ENCODE data around the gene LARP7.
"Not testable (repeated sequence)": the region's sequence is repeated elsewhere in the genome, so short reads cannot be mapped to it uniquely, and the experiment has no call there.

Gene LARP7

DNA sequence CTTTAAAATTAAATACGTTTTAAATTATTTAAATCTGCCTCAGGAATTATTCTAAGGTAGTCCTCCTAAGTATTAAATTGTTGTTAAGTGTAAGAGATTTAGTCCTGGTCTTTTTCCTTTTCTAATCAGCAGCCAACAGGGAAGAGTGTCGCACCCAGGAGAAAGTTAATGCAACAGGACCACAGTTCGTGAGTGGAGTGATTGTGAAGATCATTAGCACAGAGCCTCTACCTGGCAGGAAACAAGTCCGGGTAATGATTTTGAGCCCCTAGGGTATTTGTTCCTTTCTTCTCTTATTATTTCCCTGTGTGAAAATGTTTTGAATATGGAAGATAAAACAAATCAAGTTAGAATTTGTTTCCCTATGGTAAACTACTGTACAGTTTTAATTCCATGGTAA is 13.4 kb downstream of the LARP7 start:
- no peak for DNase-seq (ENCODE audit: low read depth)

DNA sequence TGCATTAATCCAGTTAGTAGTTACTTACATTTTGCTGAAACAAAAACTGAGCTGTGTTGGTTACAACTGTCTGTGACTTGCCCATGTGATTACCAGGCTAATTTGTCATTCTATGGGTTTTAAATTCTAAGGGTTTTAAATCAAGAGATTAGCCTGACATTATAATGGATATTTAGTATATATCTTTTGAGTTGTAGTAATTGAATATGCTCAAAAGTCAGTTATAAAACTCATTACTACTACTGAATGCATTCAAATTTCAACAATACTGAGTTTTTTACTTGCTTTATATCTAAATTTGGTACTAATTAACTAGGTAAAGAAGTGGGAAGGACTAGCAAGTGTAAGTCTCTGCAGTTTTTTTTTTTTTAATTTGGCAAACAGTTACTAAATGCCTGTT is 14.7 kb downstream of the LARP7 start:
- no peak for DNase-seq (ENCODE audit: low read depth)

DNA sequence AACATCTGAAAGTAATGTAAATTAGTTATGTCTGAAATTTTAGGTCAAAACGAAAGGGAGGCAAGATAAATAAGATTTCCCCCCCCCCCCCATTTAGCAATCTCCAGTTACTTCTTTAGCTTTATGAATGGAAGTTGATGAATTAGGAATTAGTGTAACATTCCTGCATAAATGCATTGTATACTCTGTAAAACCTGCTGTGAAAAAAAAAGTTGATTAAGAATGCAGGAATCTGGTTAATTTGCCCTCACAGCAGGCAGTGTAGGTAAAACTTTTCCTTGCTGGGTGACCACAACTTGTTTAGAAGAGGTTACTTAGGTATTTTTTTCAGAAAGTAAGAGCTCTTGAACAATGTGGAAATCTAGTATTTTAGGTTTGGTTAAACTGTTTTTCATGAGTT is 15.3 kb downstream of the LARP7 start:
- no peak for DNase-seq (ENCODE audit: low read depth)

DNA sequence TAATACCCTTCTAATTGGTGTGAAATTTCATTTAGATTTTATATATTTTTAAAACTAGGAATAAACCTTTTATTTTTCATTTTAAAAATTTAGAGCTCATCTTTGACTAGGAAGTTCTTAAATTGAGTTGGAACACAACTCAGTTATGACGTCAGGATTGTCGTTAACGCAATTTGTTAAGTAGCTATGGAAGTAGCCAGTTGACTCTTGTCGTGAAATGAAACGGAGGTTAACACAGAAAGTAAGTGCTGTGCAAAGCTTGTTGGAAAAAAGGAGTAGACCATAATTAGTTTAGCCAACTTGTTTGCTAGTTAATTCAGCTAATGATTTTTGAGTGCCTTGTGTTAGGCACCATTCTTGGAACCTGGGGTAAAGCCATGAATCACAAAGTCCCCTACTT is 18.3 kb downstream of the LARP7 start:
- no peak for DNase-seq (ENCODE audit: low read depth)

DNA sequence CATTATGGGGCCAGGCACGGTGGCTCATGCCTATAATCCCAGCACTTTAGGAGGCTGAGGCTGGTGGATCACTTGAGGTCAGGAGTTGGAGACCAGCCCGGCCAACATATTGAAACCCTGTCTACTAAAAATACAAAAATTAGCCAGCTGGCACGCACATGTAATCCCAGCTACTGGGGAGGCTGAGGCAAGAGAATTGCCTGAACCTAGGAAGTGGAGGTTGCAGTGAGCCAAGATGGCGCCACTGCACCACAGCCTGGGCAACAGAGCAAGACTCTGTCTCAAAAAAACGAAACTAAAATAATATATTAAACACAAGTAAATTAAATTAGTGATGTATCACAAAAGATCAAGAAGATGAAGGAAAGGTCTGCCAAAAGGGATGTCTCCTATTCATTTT is 19.2 kb downstream of the LARP7 start:
- DNase-seq (ENCODE audit: low read depth) = not testable (repeated sequence)

DNA sequence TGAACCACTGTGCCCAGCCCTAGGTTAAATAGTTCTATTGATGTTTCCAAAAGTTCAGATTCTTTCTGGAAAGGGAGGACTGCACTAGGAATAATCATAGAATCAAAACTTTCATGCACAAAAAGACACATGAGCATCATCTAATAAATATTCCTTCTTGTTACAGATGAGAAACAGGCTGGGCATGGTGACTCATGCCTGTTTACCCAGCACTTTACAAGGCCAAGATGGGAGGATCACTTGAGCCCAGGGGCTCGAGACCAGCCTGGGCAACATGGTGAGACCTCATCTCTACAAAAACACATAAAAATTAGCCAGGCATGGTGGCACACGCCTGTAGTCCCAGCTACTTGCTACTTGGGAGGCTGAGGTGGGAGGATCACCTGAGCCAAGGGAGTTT is 27.7 kb downstream of the LARP7 start:
- no peak for DNase-seq (ENCODE audit: low read depth)

DNA sequence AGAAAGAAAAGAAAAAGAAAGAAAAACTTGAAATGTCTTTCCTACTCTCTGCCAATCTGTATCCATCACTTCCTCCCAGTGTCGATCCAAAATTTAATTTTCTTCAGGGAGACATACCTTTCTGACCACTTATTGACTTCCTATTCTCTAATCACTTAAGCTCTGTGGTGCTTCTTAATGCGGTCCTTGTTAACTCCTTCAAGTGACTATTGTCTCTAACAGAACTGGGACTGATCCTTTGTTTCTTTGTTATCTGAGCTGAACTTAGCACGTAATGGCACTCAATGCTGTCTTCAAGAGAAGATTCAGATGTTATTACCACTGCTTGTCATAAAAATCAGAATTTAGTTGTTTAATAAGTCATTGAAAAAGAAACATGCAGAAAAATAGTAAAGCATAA is 31.2 kb downstream of the LARP7 start:
- no peak for DNase-seq (ENCODE audit: low read depth)

DNA sequence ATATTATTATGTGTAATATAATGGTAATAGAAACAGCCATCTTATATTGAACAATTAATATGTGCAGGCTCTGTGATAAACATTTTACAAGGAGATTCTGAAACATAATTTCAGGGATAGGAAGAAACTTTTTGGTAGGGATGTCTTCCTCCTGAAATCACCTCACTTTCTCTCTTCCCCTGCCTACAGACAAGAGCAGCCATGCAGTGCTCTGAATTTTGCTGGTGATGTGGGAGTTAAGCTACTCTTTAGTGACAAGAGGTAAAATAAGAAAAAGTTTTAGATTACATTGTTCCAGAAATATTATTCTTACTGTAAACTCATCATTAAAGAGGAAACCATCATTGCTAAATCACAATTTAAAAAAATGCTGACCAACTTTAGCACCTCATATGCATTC is 36.1 kb downstream of the LARP7 start:
- DNase-seq (ENCODE audit: low read depth) = no peak

DNA sequence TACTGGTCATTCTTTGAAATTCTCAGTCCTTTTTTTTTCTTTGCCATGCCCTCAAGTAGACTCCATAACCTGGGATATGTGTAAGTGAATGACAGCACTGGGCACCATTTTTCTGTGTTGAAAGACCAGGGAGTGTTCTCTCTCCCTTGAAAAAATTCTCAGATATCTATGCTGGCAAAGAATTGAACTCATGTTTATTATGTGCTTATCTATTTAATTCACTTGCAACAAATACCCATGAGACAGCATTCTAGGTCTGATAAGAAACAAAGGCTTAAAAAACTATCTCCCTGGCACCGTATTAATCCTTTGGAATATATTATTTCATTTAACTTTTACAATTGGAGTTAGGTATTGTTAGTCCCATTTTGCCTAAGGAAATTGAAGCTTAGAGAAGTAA is 36.7 kb downstream of the LARP7 start:
- no peak for DNase-seq (ENCODE audit: low read depth)

DNA sequence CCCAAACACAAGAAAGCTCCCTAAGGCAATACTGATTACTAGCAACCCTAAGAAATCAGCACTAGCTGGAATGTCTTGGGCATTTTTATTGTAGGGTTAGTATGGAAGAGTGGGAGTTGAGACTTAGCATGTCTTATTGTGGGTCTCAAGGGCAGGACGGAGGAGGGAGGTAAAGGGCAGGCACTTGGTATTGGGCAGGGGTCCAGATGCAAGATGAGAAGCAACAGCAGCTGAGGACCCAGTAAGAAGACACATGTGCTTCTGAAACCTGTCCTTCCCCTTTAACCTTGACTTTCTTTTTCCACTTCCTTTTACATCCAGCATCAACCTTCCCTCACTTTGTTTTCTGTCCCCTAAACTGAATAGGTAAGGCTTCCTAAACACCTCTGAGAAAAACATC is 37.4 kb downstream of the LARP7 start:
- no peak for DNase-seq (ENCODE audit: low read depth)

DNA sequence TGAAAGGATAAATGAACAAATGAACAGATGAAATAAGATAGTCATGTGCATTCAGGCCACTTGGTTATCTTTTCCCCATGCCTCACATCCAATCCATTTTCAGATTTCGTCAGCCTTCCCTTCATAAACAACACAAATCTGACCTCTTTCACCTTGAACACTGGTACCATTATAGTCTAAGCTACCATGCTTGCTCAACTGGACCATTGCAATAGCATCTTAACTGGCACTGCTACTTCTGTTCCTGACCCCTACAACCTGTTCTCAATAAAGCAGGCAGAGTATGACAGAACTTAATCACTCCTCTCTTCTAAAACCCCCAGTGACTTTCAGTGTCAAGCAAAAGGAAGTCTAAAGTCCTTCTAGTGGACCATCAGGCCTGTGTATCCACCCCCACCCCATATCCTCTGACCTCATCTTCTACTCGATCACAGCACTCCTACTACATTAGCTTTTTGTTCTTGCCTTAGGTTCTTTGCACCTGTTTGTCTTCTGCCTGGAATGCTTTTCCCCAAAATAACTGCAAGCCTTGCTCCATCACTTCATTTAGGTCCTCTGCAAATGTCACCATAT is 40.7 kb downstream of the LARP7 start:
- DNase-seq (ENCODE audit: low read depth) = no peak

DNA sequence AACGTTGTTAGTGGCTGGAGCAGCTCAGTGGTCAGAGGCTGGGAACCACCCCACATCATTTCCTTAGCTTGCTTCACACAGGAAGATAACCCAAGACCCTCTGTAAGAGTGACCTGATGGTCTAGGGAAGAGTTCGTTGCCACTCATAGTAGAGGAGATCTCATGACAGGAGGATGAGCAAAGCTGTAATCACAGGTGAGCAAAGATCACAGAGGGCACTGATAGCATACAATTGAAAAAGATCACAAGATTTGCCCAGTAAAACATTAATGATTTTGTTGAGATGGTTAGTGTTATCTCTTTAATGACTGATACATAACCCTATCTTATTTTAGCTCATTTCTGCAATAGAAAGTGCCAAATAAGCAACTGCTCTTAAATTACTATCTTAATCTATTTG is 44.1 kb downstream of the LARP7 start:
- DNase-seq (ENCODE audit: low read depth) = no peak

DNA sequence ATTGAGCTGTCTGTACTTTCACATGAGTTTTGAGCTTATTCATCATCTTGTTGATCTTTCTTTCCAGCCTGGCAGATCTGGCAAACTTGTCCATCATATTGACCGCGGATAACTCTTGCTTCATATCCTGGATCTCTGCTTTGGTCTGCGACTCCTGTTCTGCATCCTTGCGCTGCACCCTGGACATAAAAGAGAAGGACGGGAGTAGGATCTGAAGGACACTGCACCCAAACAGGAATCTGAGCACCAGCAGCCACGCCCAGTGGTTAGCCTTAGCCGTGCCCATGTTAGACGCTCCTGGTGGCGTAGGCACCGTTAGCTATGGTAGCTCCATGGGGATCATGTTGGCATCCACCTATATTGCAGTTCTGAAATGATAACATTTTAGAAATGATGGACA is 56.6 kb downstream of the LARP7 start:
- DNase-seq (ENCODE audit: low read depth) = no peak

DNA sequence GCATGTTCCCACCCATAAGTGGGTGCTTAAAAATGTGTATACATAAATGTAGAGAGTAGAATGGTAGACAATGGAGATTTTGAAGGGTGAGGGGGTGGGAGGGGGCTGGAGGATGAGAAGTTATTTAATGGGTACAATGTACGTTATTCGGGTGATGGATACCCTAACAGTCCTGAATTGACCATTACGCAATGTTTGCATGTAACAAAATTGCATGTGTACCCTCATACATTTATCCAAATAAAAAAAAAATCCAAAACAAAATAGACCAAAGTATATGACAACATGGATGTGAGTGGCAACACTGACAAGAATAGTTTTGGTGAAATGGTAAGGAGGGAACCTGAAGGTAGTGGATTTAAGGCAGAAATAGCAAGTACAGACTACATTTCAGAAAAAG is 63.7 kb downstream of the LARP7 start:
- no peak for DNase-seq (ENCODE audit: low read depth)

DNA sequence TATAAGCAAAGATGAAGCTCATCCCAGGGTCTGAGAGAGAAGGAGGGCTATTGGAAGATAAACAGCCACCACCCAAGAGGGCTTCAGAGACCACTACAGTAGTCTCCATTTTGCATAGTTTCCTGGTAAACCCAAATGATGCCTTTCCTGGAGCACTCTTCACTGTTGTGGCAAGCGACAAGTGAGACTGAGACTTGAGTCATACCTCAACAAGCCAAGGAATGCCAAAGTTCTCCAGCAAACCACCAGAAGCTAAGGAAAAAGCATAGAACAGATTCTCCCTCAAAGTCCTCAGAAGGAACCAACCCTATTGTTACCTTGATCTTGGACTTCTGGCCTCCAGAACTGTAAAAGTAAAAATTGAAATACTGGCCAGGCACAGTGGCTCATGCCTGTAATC is 65.9 kb downstream of the LARP7 start:
- no peak for DNase-seq (ENCODE audit: low read depth)

DNA sequence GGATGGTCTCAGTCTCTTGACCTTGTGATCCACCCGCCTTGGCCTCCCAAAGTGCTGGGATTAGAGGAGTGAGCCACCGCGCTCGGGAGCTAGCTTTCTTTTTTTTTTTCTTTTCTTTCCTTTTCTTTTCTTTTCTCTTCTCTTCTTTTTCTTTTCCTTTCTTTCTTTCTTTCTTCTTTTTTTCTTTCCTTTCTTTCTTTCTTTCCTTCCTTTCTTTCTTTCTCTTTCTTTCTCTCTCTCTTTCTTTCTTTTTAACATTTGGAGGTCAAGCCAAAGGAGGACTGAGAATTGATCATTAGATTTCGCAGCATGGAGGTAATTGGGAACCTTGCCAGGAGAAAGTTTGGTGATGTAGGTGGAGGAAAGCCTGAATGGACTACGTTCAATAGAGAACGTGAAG is 67.4 kb downstream of the LARP7 start:
- DNase-seq (ENCODE audit: low read depth) = no peak

DNA sequence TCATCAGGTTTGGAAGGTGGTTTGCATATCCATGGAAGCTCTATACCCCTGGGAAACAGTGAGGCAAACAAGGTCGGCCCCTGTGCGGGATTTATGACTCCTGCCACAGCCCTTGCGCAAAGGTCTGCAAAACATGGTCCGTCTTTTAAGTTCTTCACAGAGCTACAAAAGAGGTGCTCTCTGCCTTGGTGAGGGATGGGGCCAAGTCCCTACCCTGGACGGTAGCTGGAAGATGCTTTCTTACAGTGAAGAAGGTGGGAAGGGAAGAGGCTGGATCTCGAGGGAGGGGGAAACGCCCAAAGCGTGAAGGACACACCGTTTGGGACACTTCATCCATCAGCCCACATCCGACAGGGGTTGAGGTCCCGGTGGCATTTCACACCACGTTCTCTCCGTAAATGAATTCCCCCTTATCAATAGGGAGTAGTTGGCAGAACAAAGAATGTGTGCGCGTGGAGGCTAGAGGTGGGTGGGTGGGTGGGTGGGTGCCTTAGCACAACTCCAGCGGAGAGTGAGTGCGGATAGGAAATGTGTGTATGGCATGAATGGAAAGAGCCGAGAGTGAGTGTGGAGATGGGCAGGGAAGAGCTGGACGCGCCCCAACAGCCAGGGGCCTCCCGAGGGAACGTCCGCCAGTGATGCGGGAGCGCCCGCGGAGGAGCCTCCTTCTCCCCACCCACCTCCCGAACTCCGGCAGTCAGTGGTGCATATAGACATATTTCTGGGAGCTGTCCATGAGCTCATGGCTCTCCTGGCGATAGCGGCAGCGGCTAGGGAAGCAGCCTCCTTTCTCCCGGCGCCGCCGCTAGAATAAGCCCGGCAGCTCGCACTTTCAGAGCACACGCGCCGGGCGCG is 68.3 kb downstream of the LARP7 start:
- no peak for DNase-seq (ENCODE audit: low read depth)

DNA sequence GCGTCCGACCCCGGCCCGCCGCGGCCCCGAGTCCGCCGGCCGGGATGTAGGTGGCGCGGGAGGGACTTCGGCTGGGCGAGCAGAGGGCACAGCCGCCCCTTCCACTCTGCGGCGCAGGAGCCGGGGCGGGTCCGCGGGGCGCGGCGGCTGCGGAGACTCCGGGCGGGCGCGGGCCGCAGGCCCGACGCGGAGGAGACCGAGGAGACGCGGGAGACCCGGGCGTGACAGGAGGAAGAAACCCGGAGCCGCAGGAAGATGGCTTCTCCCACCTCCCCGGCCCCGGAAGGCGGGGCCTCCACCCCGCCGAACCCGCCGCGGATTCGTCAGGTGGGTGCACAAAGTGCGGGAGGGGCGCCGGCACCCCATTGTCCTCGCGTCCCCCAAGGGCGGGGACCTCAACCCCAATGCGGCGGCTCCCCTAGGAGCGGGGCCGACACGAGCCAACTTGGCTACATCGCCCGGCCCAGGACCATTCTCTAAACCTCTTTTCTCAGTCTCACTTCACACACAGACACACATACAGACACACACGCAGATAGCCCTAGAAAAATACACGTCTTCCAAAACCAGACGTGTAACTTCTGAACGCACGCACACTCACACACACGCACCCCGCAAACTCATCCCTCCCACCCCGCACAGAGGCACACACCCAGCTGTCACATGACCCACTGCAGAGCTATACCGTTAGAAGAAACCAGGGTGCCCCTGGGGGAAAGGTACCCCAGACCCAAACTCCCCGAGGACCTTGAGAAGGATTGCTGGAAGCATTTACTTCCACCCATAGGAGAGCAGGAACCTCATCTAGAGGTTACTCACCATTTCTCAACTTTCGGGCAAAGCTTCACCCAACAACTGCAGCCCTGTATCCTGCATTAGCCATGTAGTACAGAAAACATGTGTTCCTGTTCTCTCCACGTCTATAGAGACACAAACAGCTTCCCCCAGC is 69.2 kb downstream of the LARP7 start:
- DNase-seq (ENCODE audit: low read depth) = not testable (repeated sequence)

DNA sequence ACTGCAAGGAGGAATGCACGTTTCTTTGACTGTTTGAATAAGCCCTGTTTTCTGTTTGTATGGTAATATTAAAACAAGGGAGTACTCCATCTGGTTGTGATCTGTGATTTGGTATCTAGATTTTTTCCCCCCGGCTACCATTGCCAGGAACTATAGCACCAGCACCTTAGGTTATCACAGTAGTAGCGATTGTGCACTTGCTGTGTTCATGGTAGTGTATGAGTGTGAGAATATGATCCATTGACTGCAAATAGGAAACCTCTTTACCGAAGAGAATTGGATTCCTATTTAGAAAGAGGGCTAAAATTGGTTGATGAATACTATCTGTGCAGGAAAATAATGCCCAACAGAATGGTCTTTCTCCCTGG is 69.9 kb downstream of the LARP7 start:
- DNase-seq (ENCODE audit: low read depth) = no peak
